ENCODE data around the gene GNA15.

The GNA15 gene

GRCh38 chr19:3108775-3109174 lies 27.1 kb upstream of the GNA15 start:
- 45% methylated on average over 5 of the region's 5 CpGs for WGBS
- Histone ChIP-seq H3K4me3 (ENCODE audit: low read length) (no peak overlapping the region), H3K9ac (ENCODE audit: low read depth, low read length) (no peak overlapping the region), H3K27me3 (ENCODE audit: insufficient read depth, low read length) (no peaks in the 10 kb centered on the region), H3K36me3 (ENCODE audit: insufficient read depth, low read length) (no peaks in the 10 kb centered on the region), H3K9me3 (ENCODE audit: insufficient read depth, low read depth, low read length) (no peaks in the 10 kb centered on the region), H3K27ac (ENCODE audit: low read depth, low read length) (no peak overlapping the region), H3K4me1 (ENCODE audit: insufficient read depth, low read length) (no peaks in the 10 kb centered on the region)

GRCh38 chr19:3109491-3109890 lies 26.3 kb upstream of the GNA15 start:
- H3K9me3 ChIP-seq (ENCODE audit: insufficient read depth, low read depth, low read length): no peaks in the 10 kb centered on the region
- H3K9ac ChIP-seq (ENCODE audit: low read depth, low read length): no peak overlapping the region
- no peak overlapping the region for H3K4me3 ChIP-seq (ENCODE audit: low read length)
- H3K36me3 ChIP-seq (ENCODE audit: insufficient read depth, low read length): no peaks in the 10 kb centered on the region
- H3K27me3 ChIP-seq (ENCODE audit: insufficient read depth, low read length): no peaks in the 10 kb centered on the region
- no peaks in the 10 kb centered on the region for H3K4me1 ChIP-seq (ENCODE audit: insufficient read depth, low read length)
- WGBS: 96% methylated on average over 22 of the region's 22 CpGs
- H3K27ac ChIP-seq (ENCODE audit: low read depth, low read length): no peak overlapping the region

DNA sequence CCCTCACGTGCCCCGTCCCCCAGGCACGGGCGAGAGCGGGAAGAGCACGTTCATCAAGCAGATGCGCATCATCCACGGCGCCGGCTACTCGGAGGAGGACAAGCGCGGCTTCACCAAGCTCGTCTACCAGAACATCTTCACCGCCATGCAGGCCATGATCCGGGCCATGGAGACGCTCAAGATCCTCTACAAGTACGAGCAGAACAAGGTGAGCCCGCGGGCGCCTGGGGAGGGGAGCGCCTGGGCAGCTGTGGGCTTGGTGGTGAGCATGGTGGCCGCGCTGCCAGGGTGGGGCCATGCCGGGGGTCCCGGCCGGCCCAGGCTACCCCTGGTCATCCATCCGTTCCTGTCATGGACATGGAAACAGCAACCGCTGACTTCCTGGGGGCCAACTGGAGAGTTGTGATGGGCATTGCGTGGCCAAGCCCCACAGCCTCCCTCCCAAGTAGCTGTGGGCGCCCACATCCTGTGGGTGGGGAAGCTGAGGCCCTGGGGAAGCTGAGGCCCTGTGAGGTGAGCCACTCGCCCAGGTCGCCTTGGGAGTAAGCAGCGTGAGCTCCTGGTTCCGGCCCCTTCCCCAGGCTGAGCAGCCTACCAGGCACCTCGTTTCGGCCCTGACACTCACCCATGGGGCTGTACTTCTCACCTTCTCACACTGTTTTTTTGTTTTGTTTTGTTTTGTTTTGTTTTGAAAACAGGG lies 25.6 kb upstream of the GNA15 start:
- Histone ChIP-seq H3K27me3 (ENCODE audit: insufficient read depth, low read length) (no peaks in the 10 kb centered on the region), H3K4me1 (ENCODE audit: insufficient read depth, low read length) (no peaks in the 10 kb centered on the region), H3K36me3 (ENCODE audit: insufficient read depth, low read length) (no peaks in the 10 kb centered on the region), H3K9ac (ENCODE audit: low read depth, low read length) (no peak overlapping the region), H3K4me3 (ENCODE audit: low read length) (no peak overlapping the region), H3K9me3 (ENCODE audit: insufficient read depth, low read depth, low read length) (no peaks in the 10 kb centered on the region), H3K27ac (ENCODE audit: low read depth, low read length) (no peak overlapping the region)
- 97% methylated on average over 37 of the region's 37 CpGs for WGBS

DNA sequence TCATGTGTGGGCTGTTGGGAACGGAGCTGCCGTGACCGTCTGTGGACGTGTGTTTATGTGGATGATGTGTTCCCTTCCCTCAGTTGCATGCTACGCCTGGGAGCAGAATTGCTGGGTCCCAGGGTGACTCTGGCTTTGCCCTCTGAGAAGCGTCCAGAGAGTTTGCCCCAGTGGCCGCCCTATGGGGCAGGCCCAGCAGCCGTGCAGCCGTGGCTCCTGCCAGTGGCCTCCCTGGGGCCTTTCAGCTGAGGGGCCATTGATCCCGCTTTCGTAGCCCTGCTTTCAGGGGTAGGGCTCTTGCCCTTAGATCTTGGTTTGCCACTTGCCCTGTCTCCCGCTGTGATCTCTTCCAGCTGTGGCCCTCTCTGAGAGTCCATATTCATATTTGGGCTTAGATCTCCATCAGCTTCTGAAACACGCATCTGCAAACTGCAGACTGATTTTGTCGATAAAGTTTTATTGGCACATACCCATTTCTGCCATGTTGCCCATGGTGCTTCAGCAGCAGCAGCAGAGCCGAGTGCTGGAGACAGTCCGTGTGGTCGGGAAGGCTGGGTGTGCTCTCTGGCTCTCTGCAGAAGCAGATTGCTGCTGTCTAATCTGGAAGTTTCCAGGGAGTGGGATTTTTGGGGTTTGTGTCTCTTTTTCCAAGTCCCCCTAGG lies 24.1 kb upstream of the GNA15 start:
- Histone ChIP-seq H3K27ac (ENCODE audit: low read depth, low read length) (no peak overlapping the region), H3K36me3 (ENCODE audit: insufficient read depth, low read length) (no peaks in the 10 kb centered on the region)
- WGBS: 92% methylated on average over 17 of the region's 17 CpGs

GRCh38 chr19:3112375-3113099 lies 23.3 kb upstream of the GNA15 start:
- Histone ChIP-seq H3K4me3 (ENCODE audit: low read length) (no peak overlapping the region), H3K9ac (ENCODE audit: low read depth, low read length) (no peak overlapping the region), H3K36me3 (ENCODE audit: insufficient read depth, low read length) (no peaks in the 10 kb centered on the region)

More for the DNA sequence above, 24.1 kb upstream of the GNA15 start:
- Histone ChIP-seq H3K9ac (ENCODE audit: low read depth, low read length) (no peak overlapping the region), H3K27me3 (ENCODE audit: insufficient read depth, low read length) (no peaks in the 10 kb centered on the region), H3K4me3 (ENCODE audit: low read length) (no peak overlapping the region), H3K9me3 (ENCODE audit: insufficient read depth, low read depth, low read length) (no peaks in the 10 kb centered on the region), H3K4me1 (ENCODE audit: insufficient read depth, low read length) (no peaks in the 10 kb centered on the region)

DNA sequence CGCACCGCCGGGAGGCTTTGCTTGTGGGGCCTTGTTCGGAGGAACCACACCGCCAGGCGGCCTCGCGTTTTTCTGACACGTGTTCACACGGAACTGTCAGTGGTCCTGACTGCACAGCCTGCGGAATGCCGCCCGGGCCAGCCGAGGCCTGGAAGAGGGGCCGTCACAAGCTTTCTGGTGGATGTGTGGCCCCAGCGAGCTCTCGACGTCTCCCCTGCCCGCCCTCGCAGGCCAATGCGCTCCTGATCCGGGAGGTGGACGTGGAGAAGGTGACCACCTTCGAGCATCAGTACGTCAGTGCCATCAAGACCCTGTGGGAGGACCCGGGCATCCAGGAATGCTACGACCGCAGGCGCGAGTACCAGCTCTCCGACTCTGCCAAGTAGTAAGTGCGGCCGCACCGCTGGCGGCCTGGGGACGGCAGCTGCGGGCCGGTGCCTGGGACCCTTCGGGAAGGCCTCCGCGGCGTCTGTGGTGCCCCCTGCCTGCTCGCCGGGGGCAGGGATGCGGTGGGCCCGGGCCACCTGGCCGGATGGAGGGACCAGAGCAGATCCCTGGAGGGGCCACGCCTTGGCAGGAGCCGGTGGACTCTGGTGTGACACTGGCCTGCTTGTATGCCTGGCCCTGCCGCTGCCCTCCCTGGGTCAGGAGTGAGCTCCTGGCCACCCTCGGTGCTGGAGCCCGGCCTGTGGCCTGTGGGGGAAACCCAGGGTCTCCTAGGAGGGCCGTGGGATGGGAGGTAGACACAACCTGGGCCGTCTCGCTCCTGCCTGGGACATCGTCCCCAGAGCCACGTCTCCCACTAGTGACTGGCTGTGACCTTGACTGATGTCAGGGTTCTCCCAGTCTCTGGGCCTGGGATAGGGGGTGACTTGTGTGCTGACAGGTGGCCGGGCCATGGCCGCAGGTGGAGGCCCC lies 22.5 kb upstream of the GNA15 start:
- Histone ChIP-seq H3K27ac (ENCODE audit: low read depth, low read length) (no peak overlapping the region), H3K36me3 (ENCODE audit: insufficient read depth, low read length) (no peaks in the 10 kb centered on the region), H3K4me3 (ENCODE audit: low read length) (no peak overlapping the region), H3K27me3 (ENCODE audit: insufficient read depth, low read length) (no peaks in the 10 kb centered on the region), H3K9me3 (ENCODE audit: insufficient read depth, low read depth, low read length) (no peaks in the 10 kb centered on the region), H3K4me1 (ENCODE audit: insufficient read depth, low read length) (no peaks in the 10 kb centered on the region), H3K9ac (ENCODE audit: low read depth, low read length) (no peak overlapping the region)
- 91% methylated on average over 59 of the region's 59 CpGs for WGBS

More at GRCh38 chr19:3112375-3113099, 23.3 kb upstream of the GNA15 start:
- no peaks in the 10 kb centered on the region for H3K9me3 ChIP-seq (ENCODE audit: insufficient read depth, low read depth, low read length)
- no peaks in the 10 kb centered on the region for H3K4me1 ChIP-seq (ENCODE audit: insufficient read depth, low read length)
- H3K27me3 ChIP-seq (ENCODE audit: insufficient read depth, low read length): no peaks in the 10 kb centered on the region
- WGBS: 89% methylated on average over 38 of the region's 38 CpGs
- H3K27ac ChIP-seq (ENCODE audit: low read depth, low read length): no peak overlapping the region

DNA sequence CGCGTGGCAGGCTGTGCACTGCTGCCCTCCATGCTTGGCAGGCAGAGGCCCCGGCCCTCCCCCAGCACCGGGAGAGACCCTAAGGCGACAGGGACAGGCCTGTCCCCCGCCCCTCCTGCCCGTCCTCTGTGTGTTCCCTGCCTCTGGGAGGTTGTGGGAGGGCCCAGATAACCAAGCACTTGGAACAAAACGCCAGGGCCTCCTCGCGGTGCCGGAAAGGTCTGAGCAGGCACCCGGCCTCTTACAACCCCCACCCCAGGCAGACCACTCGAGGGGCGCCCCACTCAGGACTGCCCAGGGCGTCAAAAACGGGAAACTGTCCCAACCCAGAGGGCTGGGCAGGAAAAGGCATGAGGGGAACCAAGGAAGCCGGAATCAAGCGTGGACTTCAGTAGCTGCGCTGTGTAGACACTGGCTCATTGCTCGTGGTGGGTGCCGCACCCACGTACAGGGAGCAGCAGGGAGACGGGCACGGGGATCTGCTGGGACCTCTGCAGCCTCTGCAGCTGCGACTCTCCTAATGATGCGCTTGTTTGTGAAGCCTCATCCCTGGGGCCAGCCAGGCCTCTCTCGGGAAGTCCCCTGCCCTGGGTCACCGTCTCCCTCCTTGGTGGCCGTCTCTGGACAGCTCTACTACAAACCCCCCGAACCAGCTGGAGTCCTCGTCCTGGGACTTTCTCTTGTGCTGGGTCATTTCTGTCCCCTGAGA lies 21.7 kb upstream of the GNA15 start:
- no peaks in the 10 kb centered on the region for H3K9me3 ChIP-seq (ENCODE audit: insufficient read depth, low read depth, low read length)
- H3K36me3 ChIP-seq (ENCODE audit: insufficient read depth, low read length): no peaks in the 10 kb centered on the region
- no peak overlapping the region for H3K27ac ChIP-seq (ENCODE audit: low read depth, low read length)
- no peaks in the 10 kb centered on the region for H3K27me3 ChIP-seq (ENCODE audit: insufficient read depth, low read length)
- 94% methylated on average over 31 of the region's 31 CpGs for WGBS
- H3K4me1 ChIP-seq (ENCODE audit: insufficient read depth, low read length): no peaks in the 10 kb centered on the region
- H3K9ac ChIP-seq (ENCODE audit: low read depth, low read length): no peak overlapping the region
- no peak overlapping the region for H3K4me3 ChIP-seq (ENCODE audit: low read length)

GRCh38 chr19:3114811-3115210 lies 21.0 kb upstream of the GNA15 start:
- H3K4me1 ChIP-seq (ENCODE audit: insufficient read depth, low read length): no peaks in the 10 kb centered on the region
- no peaks in the 10 kb centered on the region for H3K36me3 ChIP-seq (ENCODE audit: insufficient read depth, low read length)
- H3K4me3 ChIP-seq (ENCODE audit: low read length): no peak overlapping the region
- no peaks in the 10 kb centered on the region for H3K27me3 ChIP-seq (ENCODE audit: insufficient read depth, low read length)
- WGBS: 96% methylated on average over 29 of the region's 29 CpGs
- no peak overlapping the region for H3K9ac ChIP-seq (ENCODE audit: low read depth, low read length)
- no peak overlapping the region for H3K27ac ChIP-seq (ENCODE audit: low read depth, low read length)
- H3K9me3 ChIP-seq (ENCODE audit: insufficient read depth, low read depth, low read length): no peaks in the 10 kb centered on the region

DNA sequence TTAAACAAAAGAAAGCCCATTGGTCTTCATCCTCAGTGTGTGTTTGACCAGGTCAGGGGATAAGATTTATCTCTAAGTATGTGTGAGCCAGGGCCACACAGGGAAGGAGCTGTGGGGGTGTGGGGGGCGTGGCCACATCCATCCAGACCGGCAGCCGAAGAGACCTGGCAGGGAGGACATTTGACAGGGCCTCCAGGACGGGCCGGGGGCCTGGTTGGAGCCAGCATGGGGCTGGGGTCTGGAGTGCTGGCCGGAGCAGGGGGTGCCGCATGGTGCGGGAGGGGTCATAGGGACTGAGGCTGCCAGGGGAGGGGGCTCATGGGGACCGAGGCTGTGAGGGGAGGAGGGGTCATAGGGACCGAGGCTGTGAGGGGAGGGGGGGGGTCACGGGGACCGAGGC lies 20.4 kb upstream of the GNA15 start:
- Histone ChIP-seq H3K27ac (ENCODE audit: low read depth, low read length) (no peak overlapping the region), H3K9ac (ENCODE audit: low read depth, low read length) (no peak overlapping the region), H3K9me3 (ENCODE audit: insufficient read depth, low read depth, low read length) (no peaks in the 10 kb centered on the region), H3K27me3 (ENCODE audit: insufficient read depth, low read length) (no peaks in the 10 kb centered on the region), H3K4me1 (ENCODE audit: insufficient read depth, low read length) (no peaks in the 10 kb centered on the region), H3K36me3 (ENCODE audit: insufficient read depth, low read length) (no peaks in the 10 kb centered on the region), H3K4me3 (ENCODE audit: low read length) (no peak overlapping the region)
- 75% methylated on average over 12 of the region's 12 CpGs for WGBS

- H3K9me3 ChIP-seq (ENCODE audit: insufficient read depth, low read depth, low read length): no peaks in the 10 kb centered on the region
- no peaks in the 10 kb centered on the region for H3K4me1 ChIP-seq (ENCODE audit: insufficient read depth, low read length)
- no peak overlapping the region for H3K4me3 ChIP-seq (ENCODE audit: low read length)
- H3K36me3 ChIP-seq (ENCODE audit: insufficient read depth, low read length): peaks cover 3% of the 10 kb centered on the region; the same call in 1 of the 2 replicates
- no peaks in the 10 kb centered on the region for H3K27me3 ChIP-seq (ENCODE audit: insufficient read depth, low read length)
- H3K9ac ChIP-seq (ENCODE audit: low read depth, low read length): no peak overlapping the region
- no peak overlapping the region for H3K27ac ChIP-seq (ENCODE audit: low read depth, low read length)
- 86% methylated on average over 24 of the region's 24 CpGs for WGBS
Measured at GRCh38 chr19:3115916-3116602, 19.8 kb upstream of the GNA15 start.

All from HUES64 (cell line).